ENCODE measurements around the gene AGMO. TPM values are rescaled to one million over a fixed set of nuclear protein-coding genes. Genes with fewer than 3 reads are reported as not detected.

The AGMO gene
- total and polyA plus RNA-seq, 2 of the 8 experiments (the other 6 are each of a cell fraction or from before 2014, with no cell fraction given): 0.22 to 0.45 TPM

GRCh38 chr7:15218261-15218660 lies 343.6 kb downstream of the AGMO start:
- H3K79me1 ChIP-seq (ENCODE audit: low read depth, low read length): no peaks in the 10 kb centered on the region
- ChIA-PET CTCF (ENCODE audit: partially characterized antibody) (no interaction called here), POLR2A (ENCODE audit: partially characterized antibody) (interaction anchor here (0.8 kb wide), 1 partner anchor 85 kb away, joined by 3 read pairs; no protein-coding TSS in a partner anchor)
- no peaks in the 10 kb centered on the region for H3K79me2 ChIP-seq (ENCODE audit: control insufficient read depth in 1 of 2, insufficient read depth in 2 of 2, low read length in 2 of 2)
- H3K27ac ChIP-seq (ENCODE audit: low read depth, low read length): no peak overlapping the region
- no peak overlapping the region for H2BK15ac ChIP-seq (ENCODE audit: low read length)
- H3K23me2 ChIP-seq (ENCODE audit: low read depth, low read length): no peaks in the 10 kb centered on the region
- WGBS, 2 experiments (ENCODE audit: extremely low coverage in 1 of 2, insufficient coverage in 1 of 2, insufficient read length in 1 of 2, insufficient replicate concordance in 2 of 2, low coverage in 1 of 2, low lambda C conversion rate in 2 of 2, missing lambda C conversion rate in 1 of 2): 96% methylated on average over 1 of the region's 1 CpG; no CpG with 5 or more reads in 1 of the 2 experiments
- H3K9ac ChIP-seq (replicated peaks in 1 of 4; ENCODE audit: extremely low read depth in 1 of 4, low read depth in 3 of 4, low read length in 3 of 4): no peak overlapping the region
- no peak overlapping the region for H2BK5ac ChIP-seq (ENCODE audit: low read depth, low read length)
- H3K4me1 ChIP-seq (replicated peaks in 1 of 4; ENCODE audit: control insufficient read depth in 3 of 4, insufficient read depth in 4 of 4, low read length in 3 of 4): no peaks in the 10 kb centered on the region
- H2BK20ac ChIP-seq (ENCODE audit: low read length): no peak overlapping the region
- no peak overlapping the region for H4K5ac ChIP-seq (ENCODE audit: insufficient read length, low read depth, low read length)
- no peaks in the 10 kb centered on the region for H3K9me3 ChIP-seq (ENCODE audit: insufficient read depth in 2 of 2, low read depth in 1 of 2, low read length in 1 of 2)
- no peak overlapping the region for H3K14ac ChIP-seq (ENCODE audit: insufficient read length)
- no peak overlapping the region for H3K4me2 ChIP-seq (ENCODE audit: insufficient read depth in 1 of 2, low read depth in 2 of 2, low read length in 2 of 2)
- H4K8ac ChIP-seq (ENCODE audit: extremely low read depth, insufficient read depth, low read length): no peak overlapping the region
- H3K27me3 ChIP-seq (replicated peaks in 1 of 4; ENCODE audit: control insufficient read depth in 3 of 4, extremely low read depth in 1 of 4, insufficient read depth in 3 of 4, low read length in 3 of 4): no peaks in the 10 kb centered on the region
- FAIRE-seq (no peak), DNase-seq (ENCODE audit: low read depth in 1 of 2, low spot score in 2 of 2) (no peak)
- H2AFZ ChIP-seq (ENCODE audit: low read length): no peak overlapping the region
- H3K36me3 ChIP-seq (ENCODE audit: control insufficient read depth in 2 of 4, insufficient read depth in 4 of 4, low read length in 3 of 4): no peaks in the 10 kb centered on the region
- H3K18ac ChIP-seq (ENCODE audit: extremely low read depth, low read length): no peak overlapping the region
- no peaks in the 10 kb centered on the region for H4K20me1 ChIP-seq (replicated peaks in 1 of 2; ENCODE audit: control insufficient read depth in 1 of 2, insufficient read depth in 2 of 2, low read length in 2 of 2)
- H4K91ac ChIP-seq (replicated peaks; ENCODE audit: insufficient read length, low read length): no peak overlapping the region
- no peak overlapping the region for H2BK120ac ChIP-seq (replicated peaks; ENCODE audit: low read depth, low read length)
- no peak overlapping the region for H2AK5ac ChIP-seq (ENCODE audit: low read depth, low read length)
- no peak overlapping the region for H3K56ac ChIP-seq (replicated peaks; ENCODE audit: insufficient read length, low read depth, low read length)
- H3K4me3 ChIP-seq (ENCODE audit: extremely low read depth in 1 of 4, insufficient read depth in 2 of 4, low read depth in 3 of 4, low read length in 4 of 4): no peak overlapping the region
- no peak overlapping the region for H3K4ac ChIP-seq (replicated peaks; ENCODE audit: insufficient read length, low read depth, low read length)
- no peak overlapping the region for H3K23ac ChIP-seq (ENCODE audit: insufficient read length)
- no peak overlapping the region for H2BK12ac ChIP-seq (ENCODE audit: low read depth, low read length)
- TF ChIP-seq SRF (IDR thresholded peaks at IDR 0.05; ENCODE audit: low read depth, low read length): no peak
- TF ChIP-seq RXRA (IDR thresholded peaks at IDR 0.05; ENCODE audit: insufficient read depth, low read depth, low read length): no peak
- no peak for TF ChIP-seq NRF1 (IDR thresholded peaks at IDR 0.05; ENCODE audit: low read depth, low read length)
- no peak for TF ChIP-seq KDM1A (IDR thresholded peaks at IDR 0.05; ENCODE audit: borderline replicate concordance, low read length)
- no peak for TF ChIP-seq CBX8 (IDR thresholded peaks at IDR 0.05; ENCODE audit: borderline replicate concordance, low read depth, low read length)
- no peak for TF ChIP-seq CHD2 (IDR thresholded peaks at IDR 0.05; ENCODE audit: low read length)
- TF ChIP-seq CTCF (IDR thresholded peaks at IDR 0.05; ENCODE audit: control extremely low read depth in 1 of 3, insufficient read depth in 1 of 3, low read depth in 1 of 3, low read length in 3 of 3): no peak
- TF ChIP-seq BCL11A (IDR thresholded peaks at IDR 0.05; ENCODE audit: low read depth in 2 of 2, low read length in 2 of 2): no peak
- no peak for TF ChIP-seq CHD1 (IDR thresholded peaks at IDR 0.05; ENCODE audit: low read depth, low read length)
- no peak for TF ChIP-seq MAFK (IDR thresholded peaks at IDR 0.05; ENCODE audit: low read depth, low read length)
- no peak for TF ChIP-seq USF2 (IDR thresholded peaks at IDR 0.05; ENCODE audit: low read length)
